HG03066 (cell line): Measurements from ENCODE around the gene SUMF1.

Experiments
- ATAC-seq: cut with Tn5 transposase; IDR thresholded peaks from one replicate; pipeline ENCODE4 v1.9.1; 2021; ENCODE audit warnings: low read depth; ENCODE audit not compliant: unreplicated experiment

Gene SUMF1

DNA sequence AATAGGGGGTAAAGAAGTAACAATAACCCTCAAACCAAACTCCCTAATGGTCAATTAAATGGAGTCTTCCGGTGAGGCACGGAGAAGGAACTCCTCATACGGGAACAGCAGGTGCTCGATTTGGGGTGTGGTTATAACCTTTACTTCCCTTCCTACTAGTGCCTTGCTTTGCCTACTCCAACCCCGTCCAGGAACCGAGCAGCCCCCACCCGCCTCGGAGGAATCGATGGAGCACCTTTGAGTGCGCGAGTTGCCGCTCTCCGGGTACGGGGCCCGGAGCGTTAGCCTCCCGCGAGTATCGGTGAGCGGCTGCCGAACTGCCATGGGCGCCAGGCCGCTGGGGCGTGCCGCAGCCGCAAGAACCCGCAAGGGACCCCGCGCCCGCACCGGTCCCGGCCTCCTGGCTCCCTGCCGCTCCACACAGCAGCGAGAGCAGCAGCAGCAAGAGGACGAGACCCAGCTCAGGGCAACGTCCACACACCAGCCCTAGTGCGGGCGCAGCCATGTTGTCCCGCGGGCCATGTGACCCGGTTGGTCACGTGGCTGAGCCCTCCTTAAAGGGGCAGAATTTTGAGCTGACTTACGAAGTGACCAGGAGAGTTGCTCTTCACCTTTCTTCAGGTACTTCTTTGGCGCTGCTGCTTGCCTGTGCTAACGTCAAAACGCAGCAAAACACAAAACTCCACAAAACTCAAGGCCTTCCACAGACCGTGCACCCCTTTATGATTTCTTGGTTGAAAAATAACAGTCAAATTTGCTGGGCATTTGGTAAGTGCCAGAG is at the start of gene SUMF1:
SUMF1 (minus strand) TSS at position 529 of the 781 bp plus-strand sequence; CDS start at position 505, 24 bp downstream.
- peak; percentile 100 for ATAC-seq

- ATAC-seq: no peak
Observed at GRCh38 chr3:4515916-4516579, 49.0 kb upstream of the SUMF1 start.

GRCh38 chr3:4514916-4515315 is 47.8 kb upstream of the SUMF1 start:
- ATAC-seq: no peak

GRCh38 chr3:4514321-4514720 is 47.3 kb upstream of the SUMF1 start:
- no peak for ATAC-seq

DNA sequence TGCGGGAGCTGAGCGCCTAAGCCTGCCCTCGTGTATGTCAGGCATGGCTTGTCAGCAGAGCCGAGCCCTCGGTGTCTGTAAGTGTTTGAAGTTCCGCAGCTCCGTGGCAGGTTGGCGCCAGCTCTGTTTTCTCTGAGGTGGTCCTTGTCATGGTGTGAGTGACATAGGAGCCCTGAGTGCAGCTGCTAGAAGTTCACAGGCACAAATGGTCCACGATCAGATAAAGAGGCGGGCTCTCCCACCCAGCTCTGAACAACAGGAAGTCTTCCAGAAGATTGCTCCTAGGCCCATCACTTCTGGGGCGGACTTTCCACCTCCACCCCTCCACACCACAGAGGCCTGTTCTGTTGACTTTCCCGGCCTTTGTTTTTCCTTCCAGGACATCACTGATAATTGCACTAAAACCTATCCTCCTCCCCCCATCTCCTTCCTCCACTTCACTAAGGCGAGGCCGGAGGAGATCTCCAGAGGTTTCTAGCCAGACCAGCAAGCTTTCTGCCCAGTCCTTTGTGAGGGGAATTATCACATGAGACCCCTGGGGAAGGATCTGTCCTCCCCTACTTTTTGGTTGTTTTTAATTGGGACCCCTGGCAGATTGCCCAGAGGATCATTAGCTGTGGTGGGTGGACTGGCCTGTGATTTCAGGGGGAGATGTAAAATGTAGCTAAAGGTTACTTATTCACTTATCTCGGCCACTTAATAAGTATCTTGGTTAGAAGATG is 46.0 kb upstream of the SUMF1 start:
- ATAC-seq: no peak

GRCh38 chr3:4511491-4512262 is 44.6 kb upstream of the SUMF1 start:
- ATAC-seq: no peak

DNA sequence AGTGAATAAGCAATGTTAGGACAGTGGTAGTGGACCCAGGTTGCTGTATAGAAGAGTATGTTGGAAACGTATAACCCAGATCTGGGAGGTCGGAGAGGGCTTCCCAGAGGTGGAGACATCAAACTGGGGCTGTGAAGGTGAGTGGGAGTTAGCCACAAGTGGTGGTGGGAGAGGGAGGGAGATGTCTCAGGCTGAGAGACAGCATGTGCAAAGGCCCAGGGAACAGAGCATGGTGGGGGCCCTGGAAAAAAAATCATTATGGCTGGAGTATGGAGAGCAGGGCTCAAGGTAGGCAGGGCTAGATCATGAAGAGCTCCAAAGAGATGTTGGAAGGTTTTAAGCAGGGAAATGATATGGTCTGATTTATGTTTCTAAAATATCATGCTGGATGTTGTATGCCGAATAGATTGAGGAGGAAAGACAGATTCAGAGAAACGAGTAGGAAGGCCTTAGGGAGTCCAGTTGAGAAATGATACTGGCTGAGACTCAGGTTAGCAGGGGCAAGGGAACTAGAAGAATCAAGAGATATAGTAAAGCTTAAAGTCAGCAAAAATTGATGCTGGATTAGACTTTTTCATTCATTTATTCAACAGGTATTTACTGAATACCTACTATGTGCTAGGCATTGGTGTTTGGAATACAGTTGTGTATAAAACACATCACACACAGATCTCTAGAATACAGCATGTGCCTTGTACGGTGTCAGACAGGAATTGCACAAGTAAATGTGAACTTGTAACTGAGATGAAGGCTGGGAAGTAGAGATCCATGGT is 43.1 kb upstream of the SUMF1 start:
- ATAC-seq: no peak

DNA sequence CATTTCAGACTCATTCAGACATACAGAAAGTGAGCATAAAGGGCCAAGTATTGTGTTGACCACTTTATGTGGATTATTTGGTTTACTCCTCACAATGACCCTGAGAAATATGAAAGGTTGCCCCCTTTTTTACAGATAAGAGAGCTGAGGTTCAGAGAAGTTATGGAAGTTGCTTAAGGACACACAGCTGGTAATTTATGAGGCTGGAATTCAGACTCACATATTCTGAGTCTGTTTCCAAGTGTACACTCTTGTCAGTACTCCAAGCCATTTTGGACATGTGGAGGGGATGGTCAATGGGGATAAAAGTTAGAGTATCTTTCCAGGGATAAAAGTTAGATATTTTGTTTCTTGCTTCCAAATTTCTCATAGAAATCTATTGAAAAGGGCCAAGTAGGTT is 42.0 kb upstream of the SUMF1 start:
- ATAC-seq: no peak

- ATAC-seq: peak; percentile 66
Observed at GRCh38 chr3:4508048-4508981, 41.2 kb upstream of the SUMF1 start.

- peak; percentile 13 for ATAC-seq
Observed at GRCh38 chr3:4507024-4507596, 40.0 kb upstream of the SUMF1 start.

GRCh38 chr3:4506559-4507023 is 39.5 kb upstream of the SUMF1 start:
- ATAC-seq: no peak

DNA sequence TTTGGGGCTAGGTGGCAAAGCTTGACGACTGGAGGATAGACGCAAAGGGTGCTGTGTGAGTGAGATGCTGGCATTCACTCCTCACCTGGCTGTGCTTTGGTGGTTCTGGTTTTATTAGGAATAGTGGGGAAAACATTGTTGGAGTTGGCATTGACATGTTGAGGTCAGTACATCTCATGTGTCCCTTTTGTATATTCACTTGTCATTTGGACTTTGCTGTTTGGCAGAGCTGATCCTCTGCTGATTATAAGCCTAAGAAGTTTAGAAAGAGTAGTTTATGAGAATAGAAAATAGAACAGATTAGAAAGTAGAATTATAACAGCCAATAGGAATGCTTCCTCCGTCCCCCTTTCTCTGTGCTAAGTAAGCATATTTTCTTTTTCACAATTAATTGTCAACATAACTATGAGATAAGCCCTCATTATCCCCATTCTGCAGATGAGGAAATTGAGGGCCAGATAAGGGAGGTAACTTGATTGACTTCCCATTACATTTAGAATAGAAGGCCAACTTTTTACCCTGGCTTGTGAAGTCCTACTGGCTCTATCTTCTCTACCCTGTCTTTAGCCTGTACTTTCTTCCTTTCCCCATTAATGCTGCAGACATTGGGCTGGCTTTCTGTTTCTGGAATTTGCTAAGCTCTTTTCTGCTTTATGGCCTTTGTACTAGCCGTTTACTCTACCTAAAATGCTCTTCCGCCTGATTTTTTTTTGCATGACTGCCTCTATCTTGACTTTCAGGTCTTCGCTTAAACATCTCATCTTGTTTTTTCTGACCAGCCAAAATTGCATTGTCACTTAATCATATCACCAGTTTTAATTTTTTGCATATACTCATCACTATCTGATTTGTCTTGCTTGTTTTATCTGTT is 38.9 kb upstream of the SUMF1 start:
- ATAC-seq: no peak

DNA sequence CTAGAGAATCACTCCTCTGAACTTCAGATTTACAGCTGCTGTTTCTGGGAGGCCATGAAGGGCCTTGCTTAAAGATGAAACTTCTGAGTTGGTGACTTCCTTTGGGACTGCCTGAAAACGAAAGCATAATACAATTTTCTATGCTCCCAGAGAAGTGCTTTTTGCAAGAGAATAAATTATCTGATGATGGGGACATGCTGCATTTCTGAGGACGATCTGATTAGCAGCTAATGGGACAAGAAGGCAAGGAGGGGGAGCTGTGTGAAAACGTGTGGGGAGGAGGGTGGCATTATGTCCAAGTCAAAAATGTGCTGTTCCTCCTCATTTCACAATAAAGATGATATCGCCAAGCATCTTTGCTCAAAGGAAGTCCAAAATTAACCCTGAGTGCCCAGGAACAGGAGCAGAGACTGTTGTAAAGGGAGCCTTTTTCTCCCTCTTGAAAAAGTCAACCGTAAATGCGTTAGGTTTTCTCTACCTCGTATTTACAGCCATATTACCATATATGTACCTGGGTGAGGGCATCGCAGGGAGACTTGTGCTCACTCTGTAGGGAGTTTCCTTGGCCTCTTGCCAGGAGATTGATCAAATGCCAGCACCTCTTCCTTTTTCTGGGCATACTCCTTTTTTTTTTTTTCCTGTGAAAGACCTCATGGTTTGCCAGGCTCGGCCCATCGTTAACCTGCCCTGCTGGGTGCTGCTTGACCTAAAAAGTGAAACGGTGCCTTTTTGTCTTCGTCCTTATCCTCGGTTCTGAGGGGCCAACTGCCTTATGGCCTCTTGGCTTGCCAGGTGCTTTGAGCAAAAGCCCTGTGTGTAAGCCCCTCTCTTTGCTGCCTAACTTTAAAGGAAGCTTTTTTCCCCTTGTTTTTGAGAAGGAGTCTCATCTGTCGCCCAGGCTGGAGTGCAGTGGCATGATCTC is 37.5 kb upstream of the SUMF1 start:
- ATAC-seq: no peak

GRCh38 chr3:4503050-4503449 is 36.0 kb upstream of the SUMF1 start:
- ATAC-seq: peak; percentile 46

GRCh38 chr3:4501927-4502326 is 34.9 kb upstream of the SUMF1 start:
- no peak for ATAC-seq

- no peak for ATAC-seq
Observed at GRCh38 chr3:4501437-4501836, 34.4 kb upstream of the SUMF1 start.
